Measurements from ENCODE around the gene FAM110A.
"Not testable (repeated sequence)": the region's sequence is repeated elsewhere in the genome, so short reads cannot be mapped to it uniquely, and the experiment has no call there.

FAM110A gene

DNA sequence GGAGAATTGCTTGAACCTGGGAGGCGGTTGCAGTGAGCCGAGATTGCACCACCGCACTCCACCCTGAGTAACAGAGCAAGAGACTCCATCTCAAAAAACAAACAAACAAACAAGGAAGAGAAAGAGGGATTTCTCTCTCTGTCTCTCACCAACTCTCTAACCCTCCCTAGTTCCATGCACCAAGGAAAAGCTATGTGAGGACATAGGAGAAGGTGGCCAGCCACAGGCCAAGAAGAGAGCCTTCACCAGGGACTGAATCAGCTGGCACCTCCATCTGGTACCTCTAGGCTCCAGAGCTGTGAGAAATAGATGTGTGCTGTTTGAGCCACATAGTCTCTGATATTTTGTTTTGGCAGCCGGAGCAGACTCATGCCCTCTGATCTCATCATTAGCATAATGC lies 9.0 kb upstream of the FAM110A start:
- no peak for DNase-seq

GRCh38 chr20:824916-825315 lies 8.6 kb upstream of the FAM110A start:
- DNase-seq: no peak

DNA sequence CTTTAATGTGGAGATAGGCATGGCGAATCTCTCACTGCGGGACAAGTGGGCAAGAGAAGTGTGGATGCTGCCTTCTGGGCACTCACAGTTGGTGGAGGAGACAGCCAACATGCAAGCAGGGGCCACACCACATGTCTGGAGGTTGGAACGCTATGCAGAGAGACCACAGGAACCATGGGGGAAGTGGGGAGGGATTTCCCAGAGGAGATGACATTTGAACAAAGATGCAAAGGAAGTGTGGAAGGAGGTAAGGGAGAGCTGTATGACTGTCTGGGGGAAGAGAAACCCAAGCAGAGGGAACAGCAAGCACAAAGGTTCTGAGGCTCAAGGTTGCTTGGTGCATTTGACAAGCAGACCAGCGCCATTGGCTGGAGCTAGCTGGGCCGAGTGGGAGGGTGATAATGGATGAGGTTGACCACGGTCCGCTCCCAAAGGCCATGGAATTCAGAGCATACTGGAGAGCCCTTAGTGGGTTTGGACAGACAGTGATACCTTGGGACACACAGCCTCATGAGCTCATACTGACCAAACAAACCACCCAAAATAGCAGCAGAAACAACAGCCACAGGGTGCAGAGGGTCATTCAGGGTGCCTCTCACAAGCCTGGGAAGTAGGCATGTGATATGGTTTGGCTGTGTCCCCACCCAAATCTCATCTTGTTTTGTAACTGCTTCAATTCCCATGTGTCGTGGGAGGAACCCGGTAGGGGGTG lies 7.6 kb upstream of the FAM110A start:
- DNase-seq: no peak

DNA sequence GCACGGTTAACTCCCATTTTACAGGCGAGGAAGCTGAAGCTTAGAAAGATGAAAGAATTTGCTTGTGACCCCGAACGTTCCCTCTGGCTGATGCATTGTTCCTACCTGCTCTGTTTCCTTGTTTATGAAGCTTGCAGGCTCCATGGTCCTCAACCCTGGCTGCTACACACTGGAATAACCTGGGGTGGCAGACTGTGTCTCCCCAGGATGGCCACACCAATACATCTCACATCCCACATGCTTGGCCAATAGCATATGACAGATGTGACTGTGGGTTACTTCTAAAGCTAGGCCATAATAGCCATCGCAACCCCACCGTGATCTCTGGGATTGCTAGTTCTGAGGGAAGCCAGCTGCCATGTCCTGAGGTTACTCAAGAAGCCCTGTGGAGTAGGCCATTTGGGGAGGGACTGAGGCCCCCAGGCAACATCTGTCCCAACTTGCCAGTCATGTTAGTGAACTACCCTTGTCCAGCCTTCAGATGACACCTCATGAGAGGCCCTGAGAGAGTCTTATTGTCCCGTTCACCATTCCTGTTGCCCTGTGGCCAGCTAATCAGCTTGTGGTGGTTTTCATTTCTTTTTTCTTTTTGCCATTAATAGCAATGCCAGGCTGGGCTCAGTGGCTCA lies 6.7 kb upstream of the FAM110A start:
- no peak for DNase-seq

- DNase-seq: not testable (repeated sequence)
Measured at GRCh38 chr20:827981-828380, 5.5 kb upstream of the FAM110A start.

GRCh38 chr20:828987-829386 lies 4.5 kb upstream of the FAM110A start:
- no peak for DNase-seq

- DNase-seq: no peak
Measured at GRCh38 chr20:829551-829950, 4.0 kb upstream of the FAM110A start.

DNA sequence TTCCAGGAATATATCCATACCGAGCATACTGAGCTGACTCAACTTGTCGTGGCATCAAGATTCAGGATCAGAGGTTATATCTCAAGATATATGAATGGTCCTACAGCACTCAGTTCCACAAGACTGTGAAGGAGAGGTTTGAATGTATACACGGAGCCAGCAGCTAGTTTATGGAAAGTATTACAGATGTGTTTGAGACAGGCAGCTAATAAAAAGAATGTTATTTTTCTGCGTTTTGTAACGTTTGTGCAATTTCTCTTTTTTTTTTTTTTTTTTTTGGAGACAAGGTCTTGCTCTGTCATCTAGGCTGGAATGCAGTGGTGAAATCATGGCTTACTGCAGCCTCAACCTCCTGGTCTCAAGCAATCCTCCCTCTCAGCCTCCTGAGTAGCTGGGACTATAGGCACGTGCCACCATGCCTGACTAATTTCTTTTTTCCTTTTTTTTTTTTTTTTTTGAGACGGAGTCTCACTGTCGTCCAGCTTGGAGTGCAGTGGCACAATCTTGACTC lies 3.4 kb upstream of the FAM110A start:
- no peak for DNase-seq

- no peak for DNase-seq
Measured at GRCh38 chr20:831251-831650, 2.3 kb upstream of the FAM110A start.

- no peak for DNase-seq
Measured at GRCh38 chr20:831956-832355, 1.6 kb upstream of the FAM110A start.

DNA sequence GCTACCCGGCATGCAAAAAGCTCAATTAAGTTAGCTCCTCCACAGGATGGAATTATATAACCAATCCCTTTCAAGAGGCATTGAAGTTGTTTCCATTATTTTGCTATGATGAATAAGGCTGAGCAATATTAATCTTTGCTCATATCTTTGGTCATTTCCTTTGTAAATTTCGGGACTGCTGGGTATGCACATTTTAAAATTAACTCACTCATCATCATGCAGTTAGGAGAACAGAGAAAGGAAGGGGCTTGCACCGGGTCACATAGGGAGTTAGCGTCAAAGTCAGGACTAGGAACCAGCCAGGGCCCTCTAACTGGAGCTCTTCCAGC lies 430 bp upstream of the FAM110A start:
- DNase-seq: no peak

DNA sequence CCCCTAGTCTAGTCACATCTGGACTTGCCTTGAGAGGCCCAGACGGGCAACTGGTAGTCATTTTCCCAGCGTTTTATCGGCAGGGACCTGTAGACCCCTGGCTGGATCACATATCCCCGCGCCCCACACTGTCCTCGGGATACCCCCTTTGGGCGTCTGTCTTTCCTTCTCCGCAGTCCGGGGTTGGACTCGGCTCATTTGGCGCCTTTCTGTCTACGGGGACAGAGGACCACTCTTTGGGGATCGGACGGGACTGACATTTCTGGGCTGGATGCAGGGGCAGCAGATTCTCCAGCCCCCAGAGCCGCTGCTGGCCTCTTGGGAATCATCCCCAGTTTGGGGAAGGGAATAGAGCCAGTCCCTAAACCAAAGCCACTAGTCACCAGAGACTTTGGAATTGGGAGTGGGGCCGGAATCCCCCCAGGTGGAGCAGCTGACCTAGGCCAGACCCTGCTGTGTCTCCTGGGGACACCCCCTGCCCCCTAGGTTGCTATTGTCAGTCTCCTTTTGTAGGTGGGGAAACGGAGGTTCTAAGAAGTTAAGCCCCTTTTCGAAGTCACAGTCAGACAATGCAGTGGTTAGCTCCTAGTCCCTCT lies 734 bp downstream of the FAM110A start:
- peak in 1 of 14 donors; percentile 30 for DNase-seq

- DNase-seq: peak in 1 of 14 donors; percentile 13
Measured at GRCh38 chr20:835608-836045, 2.1 kb downstream of the FAM110A start.

DNA sequence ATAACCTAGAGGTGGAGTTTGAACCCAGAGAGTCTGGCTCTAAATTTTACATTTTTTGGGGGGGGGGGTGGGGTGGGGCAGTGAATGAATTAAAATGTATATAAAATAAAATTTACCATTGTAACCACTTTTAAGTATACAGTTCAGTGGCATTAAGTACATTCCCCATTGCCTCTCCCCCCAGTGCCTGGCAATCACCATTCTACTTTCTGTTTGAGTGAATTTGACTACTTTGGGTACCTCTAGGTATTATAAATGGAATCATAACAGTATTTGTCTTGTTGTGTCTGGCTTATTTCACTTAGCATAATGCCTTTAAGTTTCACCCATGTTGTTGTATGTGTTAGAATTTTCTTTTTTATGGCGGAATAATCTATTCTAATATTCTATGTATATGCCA lies 2.7 kb downstream of the FAM110A start:
- DNase-seq: no peak

DNA sequence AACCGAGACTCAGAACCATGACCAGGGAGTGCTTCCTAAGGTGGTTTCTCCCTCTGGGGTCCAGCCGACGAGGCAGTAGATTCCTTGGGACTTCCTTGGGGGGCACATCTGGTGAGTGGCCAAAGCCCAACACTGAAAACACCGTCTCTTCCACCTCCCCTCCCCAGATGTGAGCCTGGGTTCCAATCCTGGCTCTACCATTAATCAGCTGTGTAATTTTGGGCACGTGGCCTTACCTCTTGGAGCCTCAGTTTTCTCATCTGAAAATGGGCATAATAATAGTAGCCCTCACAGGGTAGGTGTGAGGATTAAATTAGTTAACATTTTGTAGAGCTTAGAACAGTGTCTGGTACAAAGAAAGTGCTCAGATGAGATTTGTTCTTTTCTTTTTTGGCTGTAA lies 5.5 kb downstream of the FAM110A start:
- no peak for DNase-seq

- no peak for DNase-seq
Measured at GRCh38 chr20:839626-840025, 6.1 kb downstream of the FAM110A start.

- no peak for DNase-seq
Measured at GRCh38 chr20:840503-840857, 7.0 kb downstream of the FAM110A start.

GRCh38 chr20:840858-841567 lies 7.5 kb downstream of the FAM110A start:
- no peak for DNase-seq

GRCh38 chr20:841568-842546 lies 8.3 kb downstream of the FAM110A start:
- DNase-seq: no peak

- DNase-seq: no peak
Measured at GRCh38 chr20:842547-842940, 9.0 kb downstream of the FAM110A start.

DNA sequence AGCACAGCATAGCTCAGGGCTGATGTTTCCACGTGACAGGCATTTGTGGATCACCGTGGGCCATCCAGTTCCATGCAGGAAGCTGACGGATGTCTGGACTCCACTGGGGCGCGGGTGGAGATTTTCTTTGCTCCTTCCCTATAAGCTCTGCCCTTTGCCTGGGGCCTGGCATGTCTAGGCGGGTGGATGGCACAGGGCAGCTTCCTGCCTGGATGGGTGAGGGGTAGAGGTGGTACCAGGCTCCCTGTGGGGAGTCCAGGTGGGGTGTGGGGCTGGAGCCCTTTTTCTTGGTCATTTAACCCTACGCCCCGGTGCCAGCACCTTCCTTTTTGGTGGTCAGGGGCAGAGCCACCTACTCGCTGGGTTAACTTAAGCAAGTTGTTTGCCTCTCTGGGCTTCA lies 10.4 kb downstream of the FAM110A start:
- DNase-seq: no peak
